ENCODE data around the gene MLYCD.

DNA sequence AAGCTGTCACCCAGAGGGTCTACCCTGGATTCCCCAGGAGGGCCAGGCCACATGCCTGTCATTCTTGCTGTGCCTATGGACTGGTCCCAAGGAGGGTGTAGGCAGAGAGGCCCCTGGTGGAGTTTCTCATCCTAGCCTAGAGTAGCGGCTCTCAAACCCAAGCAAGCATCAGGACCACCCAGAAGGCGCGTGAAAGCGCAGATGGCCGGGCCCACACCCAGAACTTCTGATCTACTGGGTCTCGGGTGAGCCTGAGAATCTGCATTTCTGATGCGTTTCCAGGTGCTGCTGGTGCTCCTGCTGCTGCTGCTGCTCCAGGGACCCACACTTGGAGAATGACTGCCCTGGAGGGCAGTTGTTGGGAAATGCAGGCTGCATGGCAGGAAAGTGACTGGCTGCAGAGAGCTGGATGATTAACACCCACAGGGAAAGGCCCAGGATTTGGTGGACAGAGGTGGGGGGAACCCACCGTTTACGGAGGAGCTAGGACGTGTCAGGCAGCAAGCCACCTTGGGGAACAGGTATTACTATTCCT, 44.7 kb downstream of the MLYCD start:
- TF ChIP-seq, protein P1, sequence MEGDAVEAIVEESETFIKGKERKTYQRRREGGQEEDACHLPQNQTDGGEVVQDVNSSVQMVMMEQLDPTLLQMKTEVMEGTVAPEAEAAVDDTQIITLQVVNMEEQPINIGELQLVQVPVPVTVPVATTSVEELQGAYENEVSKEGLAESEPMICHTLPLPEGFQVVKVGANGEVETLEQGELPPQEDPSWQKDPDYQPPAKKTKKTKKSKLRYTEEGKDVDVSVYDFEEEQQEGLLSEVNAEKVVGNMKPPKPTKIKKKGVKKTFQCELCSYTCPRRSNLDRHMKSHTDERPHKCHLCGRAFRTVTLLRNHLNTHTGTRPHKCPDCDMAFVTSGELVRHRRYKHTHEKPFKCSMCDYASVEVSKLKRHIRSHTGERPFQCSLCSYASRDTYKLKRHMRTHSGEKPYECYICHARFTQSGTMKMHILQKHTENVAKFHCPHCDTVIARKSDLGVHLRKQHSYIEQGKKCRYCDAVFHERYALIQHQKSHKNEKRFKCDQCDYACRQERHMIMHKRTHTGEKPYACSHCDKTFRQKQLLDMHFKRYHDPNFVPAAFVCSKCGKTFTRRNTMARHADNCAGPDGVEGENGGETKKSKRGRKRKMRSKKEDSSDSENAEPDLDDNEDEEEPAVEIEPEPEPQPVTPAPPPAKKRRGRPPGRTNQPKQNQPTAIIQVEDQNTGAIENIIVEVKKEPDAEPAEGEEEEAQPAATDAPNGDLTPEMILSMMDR (IDR thresholded peaks at IDR 0.05) = no peak
- TF ChIP-seq POLR2A (IDR thresholded peaks at IDR 0.05) = no peak

Data from right lobe of liver (tissue), 4 donors.